HepG2 (cell line): ENCODE measurements around the gene CCDC57. TPM values are rescaled to one million over a fixed set of nuclear protein-coding genes. Genes with fewer than 3 reads are reported as not detected.

ENCODE experiments used
- ARHGAP35 ChIP-seq: sonication (generic); formaldehyde crosslinking; IDR thresholded peaks from 2 replicates; pipeline ENCODE4 v1.9.0; 2022; ENCODE audit warnings: mild to moderate bottlenecking, inconsistent platforms, moderate library complexity, missing genetic modification reagents, borderline replicate concordance
- POLR2AphosphoS5 ChIP-seq: IDR thresholded peaks from 2 replicates; pipeline ENCODE4 v1.6.1; 2012; ENCODE audit warnings: low read depth, low read length
- RBM22 ChIP-seq: fragments of 200-400 bp; formaldehyde crosslinking; optimal IDR thresholded peaks from 2 replicates; pipeline ENCODE3; 2017; ENCODE audit warnings: mild to moderate bottlenecking, low read length, moderate library complexity
- SNAPC2 ChIP-seq: sonication (generic); formaldehyde crosslinking; IDR thresholded peaks from 2 replicates; pipeline ENCODE4 v1.8.1; 2022; ENCODE audit warnings: mild to moderate bottlenecking, missing genetic modification reagents
- SNRNP70 ChIP-seq: fragments of 200-400 bp; formaldehyde crosslinking; IDR thresholded peaks from 2 replicates; pipeline ENCODE4 v1.6.1; 2017; ENCODE audit warnings: mild to moderate bottlenecking, low read depth, low read length, moderate library complexity
- TCF12 ChIP-seq, 2 experiments: fragments of 450-650 bp in 1 of 2; sonication (generic) in 1 of 2; formaldehyde crosslinking in 1 of 2; IDR thresholded peaks; 2 replicates each; pipeline versions ENCODE4 v1.6.1 to v1.8.0; 2017 to 2022; ENCODE audit warnings: antibody characterized with exemption in 1 of 2, mild to moderate bottlenecking in 1 of 2, missing genetic modification reagents in 1 of 2, moderate library complexity in 1 of 2
- TEAD3 ChIP-seq: optimal IDR thresholded peaks from 2 replicates; pipeline ENCODE3; 2016; ENCODE audit warnings: borderline replicate concordance
- ZNF563 ChIP-seq: sonication (generic); formaldehyde crosslinking; IDR thresholded peaks from 2 replicates; pipeline ENCODE4 v1.8.0; 2022; ENCODE audit warnings: mild to moderate bottlenecking, moderate library complexity, missing genetic modification reagents
- ZNF607 ChIP-seq: sonication (generic); formaldehyde crosslinking; IDR thresholded peaks from 2 replicates; pipeline ENCODE4 v1.5.1; 2020; ENCODE audit warnings: missing genetic modification reagents, mild to moderate bottlenecking, borderline replicate concordance
- polyA plus RNA-seq, 8 experiments: library from polyadenylated mRNA; depleted of rRNA in 3 of 8; stranded (reverse) in 7 of 8; unstranded in 1 of 8; fragments of >200 nt; fragmentation: Illumina TruSeq in 4 of 8; extraction: Trizol in 4 of 8; gene quantifications; 2 replicates each; pipeline versions ENCODE4 v1.2.1 to v1.2.3, GENCODE V29; 2011 to 2016; ENCODE audit warnings: low read depth in 4 of 8, missing spikeins in 1 of 8, mixed read lengths in 1 of 8; ENCODE audit not compliant: insufficient read depth in 1 of 8
- total RNA-seq, 5 experiments: library from RNA; depleted of rRNA; stranded (reverse); fragments of >200 nt; fragmentation: Illumina TruSeq; extraction: Trizol; gene quantifications; 2 replicates each; pipeline ENCODE4 v1.2.3, GENCODE V29; 2016; ENCODE audit warnings: low read depth in 1 of 5
- TF ChIP-seq, protein P1 (sequence below): sonication (generic); formaldehyde crosslinking; IDR thresholded peaks from 2 replicates; pipeline ENCODE4 v1.4.0; 2020; ENCODE audit warnings: mild to moderate bottlenecking, missing genetic modification reagents, borderline replicate concordance
- TF ChIP-seq, protein P2 (sequence below): sonication (generic); formaldehyde crosslinking; IDR thresholded peaks from 2 replicates; pipeline ENCODE4 v1.8.0; 2022; ENCODE audit warnings: low read depth, missing genetic modification reagents
- TF ChIP-seq, protein P3 (sequence below): sonication (generic); formaldehyde crosslinking; IDR thresholded peaks from 2 replicates; pipeline ENCODE4 v1.4.0; 2020; ENCODE audit warnings: mild to moderate bottlenecking, missing genetic modification reagents
- TF ChIP-seq, protein P4 (sequence below): sonication (generic); formaldehyde crosslinking; IDR thresholded peaks from 2 replicates; pipeline ENCODE4 v1.5.0; 2020; ENCODE audit warnings: missing genetic modification reagents
- TF ChIP-seq, protein P5 (sequence below): sonication (generic); formaldehyde crosslinking; conservative IDR thresholded peaks from 2 replicates; pipeline ENCODE4 v1.4.0; 2020; ENCODE audit warnings: missing genetic modification reagents
- TF ChIP-seq, protein P6 (sequence below): sonication (generic); formaldehyde crosslinking; IDR thresholded peaks from 2 replicates; pipeline ENCODE4 v1.5.1; 2020; ENCODE audit warnings: mild to moderate bottlenecking, missing genetic modification reagents, moderate library complexity

Gene CCDC57
- total and polyA plus RNA-seq, 2 of the 13 experiments (the other 11 are each of a cell fraction or from before 2014, with no cell fraction given) = 59.3 to 59.9 TPM

DNA sequence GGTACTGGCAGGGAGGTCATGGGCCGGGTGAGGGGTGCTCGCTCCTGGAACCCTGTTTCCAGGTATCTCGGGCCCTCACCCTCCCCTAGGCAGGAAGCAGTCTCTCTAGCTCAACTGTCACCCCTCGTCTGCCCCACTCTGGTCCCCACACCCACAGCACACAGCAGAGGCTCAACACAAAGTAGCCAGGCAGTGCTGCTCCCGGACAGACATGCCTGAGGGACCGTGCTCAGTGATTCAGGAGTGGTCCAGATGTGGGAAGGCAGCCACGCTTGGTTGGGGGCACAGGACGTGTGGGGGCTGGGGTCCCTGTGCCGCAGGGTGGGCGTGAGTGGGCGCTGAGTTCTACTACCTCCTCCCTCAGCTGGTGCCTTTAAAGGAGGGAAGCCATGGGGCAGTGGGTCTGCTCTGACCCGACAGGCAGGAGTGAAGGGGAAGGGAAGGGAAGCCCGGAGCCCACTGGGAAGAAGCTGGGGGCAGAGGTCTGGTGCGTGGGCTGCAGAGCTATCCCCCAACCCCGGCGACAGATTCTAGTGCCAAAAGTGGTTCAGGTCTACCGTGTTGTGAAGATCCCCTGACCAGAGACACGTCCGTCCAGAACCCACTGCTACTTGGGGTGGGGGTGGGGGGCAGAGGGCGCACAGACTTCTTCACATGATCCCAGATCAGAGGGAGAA lies 28.0 kb upstream of the CCDC57 start (continued):
- TF ChIP-seq, protein P1, sequence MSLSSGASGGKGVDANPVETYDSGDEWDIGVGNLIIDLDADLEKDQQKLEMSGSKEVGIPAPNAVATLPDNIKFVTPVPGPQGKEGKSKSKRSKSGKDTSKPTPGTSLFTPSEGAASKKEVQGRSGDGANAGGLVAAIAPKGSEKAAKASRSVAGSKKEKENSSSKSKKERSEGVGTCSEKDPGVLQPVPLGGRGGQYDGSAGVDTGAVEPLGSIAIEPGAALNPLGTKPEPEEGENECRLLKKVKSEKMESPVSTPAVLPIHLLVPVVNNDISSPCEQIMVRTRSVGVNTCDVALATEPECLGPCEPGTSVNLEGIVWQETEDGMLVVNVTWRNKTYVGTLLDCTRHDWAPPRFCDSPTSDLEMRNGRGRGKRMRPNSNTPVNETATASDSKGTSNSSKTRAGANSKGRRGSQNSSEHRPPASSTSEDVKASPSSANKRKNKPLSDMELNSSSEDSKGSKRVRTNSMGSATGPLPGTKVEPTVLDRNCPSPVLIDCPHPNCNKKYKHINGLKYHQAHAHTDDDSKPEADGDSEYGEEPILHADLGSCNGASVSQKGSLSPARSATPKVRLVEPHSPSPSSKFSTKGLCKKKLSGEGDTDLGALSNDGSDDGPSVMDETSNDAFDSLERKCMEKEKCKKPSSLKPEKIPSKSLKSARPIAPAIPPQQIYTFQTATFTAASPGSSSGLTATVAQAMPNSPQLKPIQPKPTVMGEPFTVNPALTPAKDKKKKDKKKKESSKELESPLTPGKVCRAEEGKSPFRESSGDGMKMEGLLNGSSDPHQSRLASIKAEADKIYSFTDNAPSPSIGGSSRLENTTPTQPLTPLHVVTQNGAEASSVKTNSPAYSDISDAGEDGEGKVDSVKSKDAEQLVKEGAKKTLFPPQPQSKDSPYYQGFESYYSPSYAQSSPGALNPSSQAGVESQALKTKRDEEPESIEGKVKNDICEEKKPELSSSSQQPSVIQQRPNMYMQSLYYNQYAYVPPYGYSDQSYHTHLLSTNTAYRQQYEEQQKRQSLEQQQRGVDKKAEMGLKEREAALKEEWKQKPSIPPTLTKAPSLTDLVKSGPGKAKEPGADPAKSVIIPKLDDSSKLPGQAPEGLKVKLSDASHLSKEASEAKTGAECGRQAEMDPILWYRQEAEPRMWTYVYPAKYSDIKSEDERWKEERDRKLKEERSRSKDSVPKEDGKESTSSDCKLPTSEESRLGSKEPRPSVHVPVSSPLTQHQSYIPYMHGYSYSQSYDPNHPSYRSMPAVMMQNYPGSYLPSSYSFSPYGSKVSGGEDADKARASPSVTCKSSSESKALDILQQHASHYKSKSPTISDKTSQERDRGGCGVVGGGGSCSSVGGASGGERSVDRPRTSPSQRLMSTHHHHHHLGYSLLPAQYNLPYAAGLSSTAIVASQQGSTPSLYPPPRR (CRISPR knock-in tag) = 0 out of 2 replicates have a peak, but pooled peaks have one; percentile 34
- TF ChIP-seq SNAPC2 (CRISPR knock-in tag) (no peak; the same call in 1 of the 2 replicates), TCF12 (IDR thresholded peaks at IDR 0.05) (no peak), TCF12 (CRISPR knock-in tag; IDR thresholded peaks at IDR 0.05) (no peak; the same call in 1 of the 2 replicates), ARHGAP35 (CRISPR knock-in tag) (no peak; the same call in 1 of the 2 replicates), SNRNP70 (no peak), ZNF607 (CRISPR knock-in tag) (no peak), RBM22 (peak; percentile 89), ZNF563 (CRISPR knock-in tag) (no peak; the same call in 1 of the 2 replicates), TEAD3 (CRISPR knock-in tag) (peak; percentile 12), POLR2AphosphoS5 (peak; percentile 24)
- TF ChIP-seq, protein P2, sequence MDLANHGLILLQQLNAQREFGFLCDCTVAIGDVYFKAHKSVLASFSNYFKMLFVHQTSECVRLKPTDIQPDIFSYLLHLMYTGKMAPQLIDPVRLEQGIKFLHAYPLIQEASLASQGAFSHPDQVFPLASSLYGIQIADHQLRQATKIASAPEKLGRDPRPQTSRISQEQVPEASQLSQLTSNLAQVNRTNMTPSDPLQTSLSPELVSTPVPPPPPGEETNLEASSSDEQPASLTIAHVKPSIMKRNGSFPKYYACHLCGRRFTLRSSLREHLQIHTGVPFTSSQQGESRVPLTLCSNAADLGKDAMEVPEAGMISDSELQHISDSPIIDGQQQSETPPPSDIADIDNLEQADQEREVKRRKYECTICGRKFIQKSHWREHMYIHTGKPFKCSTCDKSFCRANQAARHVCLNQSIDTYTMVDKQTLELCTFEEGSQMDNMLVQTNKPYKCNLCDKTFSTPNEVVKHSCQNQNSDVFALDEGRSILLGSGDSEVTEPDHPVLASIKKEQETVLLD (CRISPR knock-in tag) = peak; percentile 22
- TF ChIP-seq, protein P3, sequence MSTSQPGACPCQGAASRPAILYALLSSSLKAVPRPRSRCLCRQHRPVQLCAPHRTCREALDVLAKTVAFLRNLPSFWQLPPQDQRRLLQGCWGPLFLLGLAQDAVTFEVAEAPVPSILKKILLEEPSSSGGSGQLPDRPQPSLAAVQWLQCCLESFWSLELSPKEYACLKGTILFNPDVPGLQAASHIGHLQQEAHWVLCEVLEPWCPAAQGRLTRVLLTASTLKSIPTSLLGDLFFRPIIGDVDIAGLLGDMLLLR (CRISPR knock-in tag) = no peak
- TF ChIP-seq, protein P4, sequence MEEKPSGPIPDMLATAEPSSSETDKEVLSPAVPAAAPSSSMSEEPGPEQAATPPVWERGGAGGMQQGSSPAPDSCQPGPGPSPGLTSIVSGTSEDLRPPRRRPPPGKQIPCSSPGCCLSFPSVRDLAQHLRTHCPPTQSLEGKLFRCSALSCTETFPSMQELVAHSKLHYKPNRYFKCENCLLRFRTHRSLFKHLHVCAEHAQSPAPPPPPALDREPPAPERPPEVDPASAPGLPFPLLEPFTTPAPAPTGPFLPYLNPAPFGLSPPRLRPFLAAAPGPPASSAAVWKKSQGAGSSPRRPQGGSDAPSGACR (CRISPR knock-in tag) = no peak
- TF ChIP-seq, protein P5, sequence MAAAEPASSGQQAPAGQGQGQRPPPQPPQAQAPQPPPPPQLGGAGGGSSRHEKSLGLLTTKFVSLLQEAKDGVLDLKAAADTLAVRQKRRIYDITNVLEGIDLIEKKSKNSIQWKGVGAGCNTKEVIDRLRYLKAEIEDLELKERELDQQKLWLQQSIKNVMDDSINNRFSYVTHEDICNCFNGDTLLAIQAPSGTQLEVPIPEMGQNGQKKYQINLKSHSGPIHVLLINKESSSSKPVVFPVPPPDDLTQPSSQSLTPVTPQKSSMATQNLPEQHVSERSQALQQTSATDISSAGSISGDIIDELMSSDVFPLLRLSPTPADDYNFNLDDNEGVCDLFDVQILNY (CRISPR knock-in tag) = no peak
- TF ChIP-seq, protein P6, sequence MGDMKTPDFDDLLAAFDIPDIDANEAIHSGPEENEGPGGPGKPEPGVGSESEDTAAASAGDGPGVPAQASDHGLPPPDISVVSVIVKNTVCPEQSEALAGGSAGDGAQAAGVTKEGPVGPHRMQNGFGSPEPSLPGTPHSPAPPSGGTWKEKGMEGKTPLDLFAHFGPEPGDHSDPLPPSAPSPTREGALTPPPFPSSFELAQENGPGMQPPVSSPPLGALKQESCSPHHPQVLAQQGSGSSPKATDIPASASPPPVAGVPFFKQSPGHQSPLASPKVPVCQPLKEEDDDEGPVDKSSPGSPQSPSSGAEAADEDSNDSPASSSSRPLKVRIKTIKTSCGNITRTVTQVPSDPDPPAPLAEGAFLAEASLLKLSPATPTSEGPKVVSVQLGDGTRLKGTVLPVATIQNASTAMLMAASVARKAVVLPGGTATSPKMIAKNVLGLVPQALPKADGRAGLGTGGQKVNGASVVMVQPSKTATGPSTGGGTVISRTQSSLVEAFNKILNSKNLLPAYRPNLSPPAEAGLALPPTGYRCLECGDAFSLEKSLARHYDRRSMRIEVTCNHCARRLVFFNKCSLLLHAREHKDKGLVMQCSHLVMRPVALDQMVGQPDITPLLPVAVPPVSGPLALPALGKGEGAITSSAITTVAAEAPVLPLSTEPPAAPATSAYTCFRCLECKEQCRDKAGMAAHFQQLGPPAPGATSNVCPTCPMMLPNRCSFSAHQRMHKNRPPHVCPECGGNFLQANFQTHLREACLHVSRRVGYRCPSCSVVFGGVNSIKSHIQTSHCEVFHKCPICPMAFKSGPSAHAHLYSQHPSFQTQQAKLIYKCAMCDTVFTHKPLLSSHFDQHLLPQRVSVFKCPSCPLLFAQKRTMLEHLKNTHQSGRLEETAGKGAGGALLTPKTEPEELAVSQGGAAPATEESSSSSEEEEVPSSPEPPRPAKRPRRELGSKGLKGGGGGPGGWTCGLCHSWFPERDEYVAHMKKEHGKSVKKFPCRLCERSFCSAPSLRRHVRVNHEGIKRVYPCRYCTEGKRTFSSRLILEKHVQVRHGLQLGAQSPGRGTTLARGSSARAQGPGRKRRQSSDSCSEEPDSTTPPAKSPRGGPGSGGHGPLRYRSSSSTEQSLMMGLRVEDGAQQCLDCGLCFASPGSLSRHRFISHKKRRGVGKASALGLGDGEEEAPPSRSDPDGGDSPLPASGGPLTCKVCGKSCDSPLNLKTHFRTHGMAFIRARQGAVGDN (CRISPR knock-in tag) = no peak
